Stomach (tissue), 9 donors: ENCODE data around the gene SCYGR2. TPM values are rescaled to one million over a fixed set of nuclear protein-coding genes. Genes with fewer than 3 reads are reported as not detected.

Experiments used
- DNase-seq, 2 donors: peaks; one replicate each; pipeline versions ENCODE4 v3.0.0 to v3.0.0-alpha.2; 2013 to 2019
- H3K27ac ChIP-seq, 5 donors: fragments of 200-600 bp in 4 of 5; sonication (generic) in 4 of 5; one replicate each; pipeline ENCODE4 v1.5.1; 2013 to 2019; ENCODE audit warnings: mild to moderate bottlenecking in 1 of 5, moderate library complexity in 1 of 5
- H3K27me3 ChIP-seq, 3 donors: fragments of 200-600 bp; sonication (generic); one replicate each; pipeline ENCODE4 v1.5.1; 2017 to 2019; ENCODE audit warnings: mixed run types in 1 of 3
- H3K36me3 ChIP-seq, 4 donors: fragments of 200-600 bp; sonication (generic); 1 replicate in 3 of 4; 2 replicates in 1 of 4; pipeline ENCODE4 v1.5.1; 2016 to 2019
- H3K4me1 ChIP-seq, 4 donors: fragments of 200-600 bp; sonication (generic); one replicate each; pipeline ENCODE4 v1.5.1; 2016 to 2019
- H3K4me3 ChIP-seq, 4 donors: fragments of 200-600 bp; sonication (generic) in 3 of 4; one replicate each; pipeline ENCODE4 v1.5.1; 2016 to 2019; ENCODE audit warnings: mild to moderate bottlenecking in 1 of 4
- H3K9me3 ChIP-seq, 4 donors: fragments of 200-600 bp; sonication (generic); one replicate each; pipeline ENCODE4 v1.5.1; 2016 to 2019
- CTCF ChIP-seq, 7 experiments: fragments of 450-650 bp in 4 of 7; fragments of 200-600 bp in 3 of 7; sonication (generic) in 3 of 7; IDR thresholded peaks; one replicate each; pipeline ENCODE4 v1.5.1; 2016 to 2019; ENCODE audit warnings: antibody characterized with exemption in 7 of 7, control low read depth in 2 of 7, mild to moderate bottlenecking in 1 of 7
- EP300 ChIP-seq: sonication (generic); formaldehyde crosslinking; IDR thresholded peaks from one replicate; pipeline ENCODE4 v1.6.1; 2017; ENCODE audit warnings: antibody characterized with exemption
- POLR2A ChIP-seq, 4 donors: fragments of 450-650 bp; IDR thresholded peaks; one replicate each; pipeline ENCODE4 v1.6.1; 2016; ENCODE audit warnings: antibody characterized with exemption in 4 of 4, control low read depth in 2 of 4, mild to moderate bottlenecking in 1 of 4, moderate library complexity in 1 of 4
- POLR2AphosphoS5 ChIP-seq, 3 donors: sonication (generic); formaldehyde crosslinking; IDR thresholded peaks; one replicate each; pipeline ENCODE4 v1.6.1; 2016; ENCODE audit warnings: antibody characterized with exemption in 3 of 3
- WGBS, 5 donors: extraction: QIAGEN DNeasy Blood & Tissue Kit in 3 of 5; methylation state at CpG; one replicate each; pipeline versions ENCODE4 v1.1.5 to v1.1.7; 2013 to 2018; 5-methylcytosine and 5-hydroxymethylcytosine counted together
- intact Hi-C: fragments of 100-400 bp; cut with DNase I; formaldehyde crosslinking; loops from one replicate; pipeline ENCODE4 v1.15.1; 2023; ENCODE audit warnings: low total_unique reads
- polyA plus RNA-seq, 3 donors: library from polyadenylated mRNA; stranded (reverse); fragments of 200-250 nt; gene quantifications; one replicate each; pipeline ENCODE4 v1.2.3, GENCODE V29; 2013
- total RNA-seq, 5 donors: library from RNA; depleted of rRNA; stranded (reverse); fragments of >200 nt; gene quantifications; one replicate each; pipeline versions ENCODE4 v1.1.0 to v1.2.3, GENCODE V29; 2014 to 2016
- donor health status: healthy with polysubstance abuse.
- donor health status: Bipolar disorder and iron deficiency.
- donor health status: healthy.

Gene SCYGR2
- total and polyA plus RNA-seq, 8 donors = not detected

DNA sequence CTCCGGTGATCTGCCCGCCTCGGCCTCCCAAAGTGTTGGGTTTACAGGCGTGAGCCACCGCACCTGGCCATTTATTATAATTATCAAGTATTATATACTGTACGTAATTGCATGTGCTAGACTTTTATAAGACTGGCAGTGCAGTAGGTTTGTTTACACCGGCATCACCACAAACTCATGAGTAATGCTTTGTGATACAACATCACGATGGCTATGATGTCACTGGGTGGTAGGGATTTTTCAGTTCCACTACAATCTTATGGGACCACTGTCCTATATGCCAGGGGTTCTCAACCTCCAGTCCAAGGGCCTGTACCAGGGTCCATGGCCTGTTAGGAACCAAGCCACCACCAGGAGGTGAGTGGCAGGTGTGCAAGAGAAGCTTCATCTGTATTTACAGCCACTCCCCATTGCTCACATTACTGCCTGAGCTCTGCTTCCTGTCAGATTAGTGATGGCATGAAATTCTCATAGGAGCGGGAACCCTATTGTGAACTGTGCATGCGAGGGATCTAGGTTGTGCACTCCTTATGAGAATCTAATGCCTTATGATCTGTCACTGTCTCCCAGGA, 28.0 kb downstream of the SCYGR2 start:
- Histone ChIP-seq H3K36me3 (no peaks in the 10 kb centered on the region), H3K4me1 (no peaks in the 10 kb centered on the region), H3K9me3 (no peaks in the 10 kb centered on the region), H3K4me3 (no peak overlapping the region), H3K27ac (no peak overlapping the region), H3K27me3 (peaks cover 0 to 13% (median 0%) of the 10 kb centered on the region in 3 donors)
- intact Hi-C loops = no loop called here
- no peak for TF ChIP-seq POLR2A (IDR thresholded peaks at IDR 0.05)
- TF ChIP-seq POLR2AphosphoS5 (IDR thresholded peaks at IDR 0.05) = no peak
- no peak for TF ChIP-seq CTCF (IDR thresholded peaks at IDR 0.05)
- TF ChIP-seq EP300 = no peak
- WGBS, 5 donors = 90 to 97% (median 91%) methylated on average over 10 of the region's 10 CpGs
- no peak for DNase-seq

- intact Hi-C loops = no loop called here
- no peak for DNase-seq
- TF ChIP-seq POLR2A (IDR thresholded peaks at IDR 0.05) (no peak), CTCF (IDR thresholded peaks at IDR 0.05) (no peak), EP300 (no peak), POLR2AphosphoS5 (IDR thresholded peaks at IDR 0.05) (no peak)
- no peak overlapping the region for H3K27ac ChIP-seq
- H3K4me3 ChIP-seq = no peak overlapping the region
- H3K4me1 ChIP-seq = no peaks in the 10 kb centered on the region
- 73 to 86% (median 85%) methylated on average over 3 of the region's 3 CpGs for WGBS, 5 donors
- peaks cover 0 to 13% (median 0%) of the 10 kb centered on the region in 3 donors for H3K27me3 ChIP-seq
- no peaks in the 10 kb centered on the region for H3K36me3 ChIP-seq
- no peaks in the 10 kb centered on the region for H3K9me3 ChIP-seq
These were observed 29.1 kb downstream of the SCYGR2 start for GRCh38 chr2:227627769-227628168.

- H3K36me3 ChIP-seq = no peaks in the 10 kb centered on the region
- H3K27me3 ChIP-seq = peaks cover 0 to 13% (median 0%) of the 10 kb centered on the region in 3 donors
- H3K4me1 ChIP-seq = no peaks in the 10 kb centered on the region
- no peak overlapping the region for H3K4me3 ChIP-seq
- no peak for DNase-seq
- TF ChIP-seq EP300 (no peak), POLR2A (IDR thresholded peaks at IDR 0.05) (no peak), CTCF (IDR thresholded peaks at IDR 0.05) (no peak), POLR2AphosphoS5 (IDR thresholded peaks at IDR 0.05) (no peak)
- WGBS, 5 donors = 53 to 65% (median 57%) methylated on average over 7 of the region's 7 CpGs
- intact Hi-C loops = no loop called here
- no peaks in the 10 kb centered on the region for H3K9me3 ChIP-seq
- no peak overlapping the region for H3K27ac ChIP-seq
These were observed 30.7 kb downstream of the SCYGR2 start for GRCh38 chr2:227629435-227629834.

DNA sequence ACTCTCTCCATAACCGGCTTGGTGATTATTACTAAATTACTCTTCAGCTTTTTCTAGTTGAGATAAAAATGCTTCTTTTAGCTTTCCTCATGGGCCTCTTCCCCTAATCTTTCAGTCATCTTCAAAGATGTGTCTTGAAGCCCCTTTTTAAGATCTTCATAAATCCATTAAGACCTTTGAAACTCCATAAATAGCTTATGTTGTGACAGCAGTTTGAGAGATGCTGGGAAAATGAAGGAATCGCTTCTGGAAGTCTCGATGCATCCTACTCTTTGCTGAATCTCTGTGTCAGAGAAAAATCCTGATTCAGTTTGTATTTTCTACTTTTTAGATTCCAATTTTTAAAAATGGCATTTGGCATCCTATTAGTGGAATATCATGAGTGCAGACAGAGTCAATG, 31.6 kb downstream of the SCYGR2 start:
- H3K9me3 ChIP-seq = no peaks in the 10 kb centered on the region
- no peak overlapping the region for H3K4me3 ChIP-seq
- H3K27me3 ChIP-seq = peaks cover 0 to 13% (median 0%) of the 10 kb centered on the region in 3 donors
- no peaks in the 10 kb centered on the region for H3K4me1 ChIP-seq
- no peak for DNase-seq
- no peak for TF ChIP-seq POLR2A (IDR thresholded peaks at IDR 0.05)
- no peak for TF ChIP-seq CTCF (IDR thresholded peaks at IDR 0.05)
- no peak for TF ChIP-seq POLR2AphosphoS5 (IDR thresholded peaks at IDR 0.05)
- no peak for TF ChIP-seq EP300
- intact Hi-C loops = no loop called here
- H3K36me3 ChIP-seq = no peaks in the 10 kb centered on the region
- WGBS, 5 donors = 82 to 88% (median 87%) methylated on average over 3 of the region's 3 CpGs
- no peak overlapping the region for H3K27ac ChIP-seq
